Measurements from ENCODE around the gene PLCL1.

GRCh38 chr2:198129609-198130008 lies 325.2 kb downstream of the PLCL1 start:
- TF ChIP-seq, protein P1, sequence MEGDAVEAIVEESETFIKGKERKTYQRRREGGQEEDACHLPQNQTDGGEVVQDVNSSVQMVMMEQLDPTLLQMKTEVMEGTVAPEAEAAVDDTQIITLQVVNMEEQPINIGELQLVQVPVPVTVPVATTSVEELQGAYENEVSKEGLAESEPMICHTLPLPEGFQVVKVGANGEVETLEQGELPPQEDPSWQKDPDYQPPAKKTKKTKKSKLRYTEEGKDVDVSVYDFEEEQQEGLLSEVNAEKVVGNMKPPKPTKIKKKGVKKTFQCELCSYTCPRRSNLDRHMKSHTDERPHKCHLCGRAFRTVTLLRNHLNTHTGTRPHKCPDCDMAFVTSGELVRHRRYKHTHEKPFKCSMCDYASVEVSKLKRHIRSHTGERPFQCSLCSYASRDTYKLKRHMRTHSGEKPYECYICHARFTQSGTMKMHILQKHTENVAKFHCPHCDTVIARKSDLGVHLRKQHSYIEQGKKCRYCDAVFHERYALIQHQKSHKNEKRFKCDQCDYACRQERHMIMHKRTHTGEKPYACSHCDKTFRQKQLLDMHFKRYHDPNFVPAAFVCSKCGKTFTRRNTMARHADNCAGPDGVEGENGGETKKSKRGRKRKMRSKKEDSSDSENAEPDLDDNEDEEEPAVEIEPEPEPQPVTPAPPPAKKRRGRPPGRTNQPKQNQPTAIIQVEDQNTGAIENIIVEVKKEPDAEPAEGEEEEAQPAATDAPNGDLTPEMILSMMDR (IDR thresholded peaks at IDR 0.05): no peak
- TF ChIP-seq POLR2A (IDR thresholded peaks at IDR 0.05): no peak
